H1 (cell line): ENCODE data around the gene PDHB. TPM values are rescaled to one million over a fixed set of nuclear protein-coding genes. Genes with fewer than 3 reads are reported as not detected.

Experiments used
- CTCF ChIA-PET: fragments of 300-600 bp; sonication (Branson Sonifier 250); formaldehyde crosslinking; loops from one replicate; lab custom pipeline; 2021; ENCODE audit not compliant: partially characterized antibody; lab: Charles Lee
- POLR2A ChIA-PET: fragments of 300-600 bp; sonication (Branson Sonifier 250); formaldehyde crosslinking; loops from one replicate; lab custom pipeline; 2021; ENCODE audit warnings: inconsistent platforms; ENCODE audit not compliant: partially characterized antibody; lab: Charles Lee
- DNase-seq, 2 experiments: peaks; one replicate each; pipeline versions ENCODE4 v3.0.0 to v3.0.0-alpha.2; 2010 to 2022; ENCODE audit warnings: low spot score in 2 of 2, low read depth in 1 of 2, mixed read lengths in 1 of 2
- FAIRE-seq: peaks from 2 replicates; lab custom pipeline; 2011; peaks lifted over from hg19 to GRCh38; lab: Jason Lieb, UNC
- H2AFZ ChIP-seq: 2 replicates; pipeline ENCODE4 v1.8.1; 2012; ENCODE audit warnings: low read length, inconsistent platforms
- H2AK5ac ChIP-seq: 2 replicates; pipeline ENCODE4 v1.6.1; 2013; ENCODE audit warnings: low read depth, low read length
- H2BK120ac ChIP-seq: replicated peaks from 2 replicates; pipeline ENCODE3; 2013; ENCODE audit warnings: low read depth, low read length, inconsistent platforms
- H2BK12ac ChIP-seq: 2 replicates; pipeline ENCODE4 v1.6.1; 2013; ENCODE audit warnings: low read depth, low read length
- H2BK15ac ChIP-seq: 2 replicates; pipeline ENCODE4 v1.6.1; 2013; ENCODE audit warnings: low read length
- H2BK20ac ChIP-seq: 2 replicates; pipeline ENCODE4 v1.6.1; 2013; ENCODE audit warnings: low read length
- H2BK5ac ChIP-seq: 2 replicates; pipeline ENCODE4 v1.6.1; 2013; ENCODE audit warnings: low read depth, low read length
- H3K14ac ChIP-seq: 2 replicates; pipeline ENCODE4 v1.6.1; 2013; ENCODE audit warnings: inconsistent platforms; ENCODE audit not compliant: insufficient read length
- H3K18ac ChIP-seq: 2 replicates; pipeline ENCODE4 v1.6.1; 2013; ENCODE audit warnings: low read length; ENCODE audit errors: extremely low read depth
- H3K23ac ChIP-seq: 2 replicates; pipeline ENCODE4 v1.6.1; 2013; ENCODE audit warnings: inconsistent platforms; ENCODE audit not compliant: insufficient read length
- H3K23me2 ChIP-seq: 2 replicates; pipeline ENCODE4 v1.6.1; 2013; ENCODE audit warnings: low read depth, low read length
- H3K27ac ChIP-seq: 2 replicates; pipeline ENCODE4 v1.6.1; 2011; ENCODE audit warnings: low read depth, low read length, inconsistent platforms
- H3K27me3 ChIP-seq, 4 experiments: replicated peaks in 1 of 4; 1 replicate in 1 of 4; 2 replicates in 3 of 4; pipeline versions ENCODE4 v1.6.1 to v1.8.1; 2011 to 2013; ENCODE audit warnings: low read length in 3 of 4, mild to moderate bottlenecking in 3 of 4, inconsistent platforms in 2 of 4, mixed read lengths in 2 of 4, moderate library complexity in 1 of 4; ENCODE audit not compliant: control insufficient read depth in 3 of 4, insufficient read depth in 3 of 4; ENCODE audit errors: extremely low read depth in 1 of 4
- H3K36me3 ChIP-seq, 4 experiments: 2 replicates each; pipeline versions ENCODE4 v1.6.1 to v1.8.1; 2011 to 2013; ENCODE audit warnings: mild to moderate bottlenecking in 4 of 4, low read length in 3 of 4, moderate library complexity in 2 of 4, control low read depth in 1 of 4, inconsistent platforms in 1 of 4; ENCODE audit not compliant: insufficient read depth in 4 of 4, control insufficient read depth in 2 of 4
- H3K4ac ChIP-seq: replicated peaks from 2 replicates; pipeline ENCODE3; 2013; ENCODE audit warnings: low read length, low read depth, mixed read lengths, inconsistent platforms; ENCODE audit not compliant: insufficient read length
- H3K4me1 ChIP-seq, 4 experiments: replicated peaks in 1 of 4; 1 replicate in 1 of 4; 2 replicates in 3 of 4; pipeline versions ENCODE4 v1.6.1 to v1.8.1; 2011 to 2013; ENCODE audit warnings: low read length in 3 of 4, inconsistent platforms in 2 of 4, mixed read lengths in 1 of 4; ENCODE audit not compliant: insufficient read depth in 4 of 4, control insufficient read depth in 3 of 4
- H3K4me2 ChIP-seq, 2 experiments: 2 replicates each; pipeline versions ENCODE4 v1.6.1 to v1.8.1; 2011 to 2013; ENCODE audit warnings: low read depth in 2 of 2, low read length in 2 of 2, control low read depth in 1 of 2, inconsistent platforms in 1 of 2, mild to moderate bottlenecking in 1 of 2; ENCODE audit not compliant: insufficient read depth in 1 of 2
- H3K4me3 ChIP-seq, 4 experiments: fragments of 200-600, 300-600 bp in 1 of 4; sonication (generic), shearing (Covaris generic), sonication (Bioruptor Twin) in 1 of 4; 2 replicates each; pipeline versions ENCODE4 v1.5.1 to v1.8.1; 2011 to 2016; ENCODE audit warnings: low read length in 4 of 4, low read depth in 3 of 4, control low read depth in 2 of 4, inconsistent platforms in 2 of 4, mild to moderate bottlenecking in 2 of 4, mixed read lengths in 1 of 4, moderate library complexity in 1 of 4; ENCODE audit not compliant: insufficient read depth in 2 of 4; ENCODE audit errors: extremely low read depth in 1 of 4
- H3K56ac ChIP-seq: replicated peaks from 2 replicates; pipeline ENCODE3; 2013; ENCODE audit warnings: low read depth, mild to moderate bottlenecking, mixed read lengths, low read length, inconsistent platforms; ENCODE audit not compliant: insufficient read length
- H3K79me1 ChIP-seq: 2 replicates; pipeline ENCODE4 v1.6.1; 2013; ENCODE audit warnings: low read depth, low read length, control low read depth
- H3K79me2 ChIP-seq, 2 experiments: 2 replicates each; pipeline versions ENCODE4 v1.6.1 to v1.8.1; 2012 to 2013; ENCODE audit warnings: low read length in 2 of 2, mild to moderate bottlenecking in 2 of 2, inconsistent platforms in 1 of 2; ENCODE audit not compliant: insufficient read depth in 2 of 2, control insufficient read depth in 1 of 2
- H3K9ac ChIP-seq, 4 experiments: replicated peaks in 1 of 4; 1 replicate in 1 of 4; 2 replicates in 3 of 4; pipeline versions ENCODE4 v1.6.1 to v1.8.1; 2011 to 2013; ENCODE audit warnings: low read depth in 3 of 4, low read length in 3 of 4, control low read depth in 2 of 4, mild to moderate bottlenecking in 2 of 4, moderate library complexity in 2 of 4, inconsistent platforms in 1 of 4; ENCODE audit errors: extremely low read depth in 1 of 4
- H3K9me3 ChIP-seq, 2 experiments: 2 replicates each; pipeline versions ENCODE4 v1.6.1 to v1.8.1; 2012 to 2013; ENCODE audit warnings: mild to moderate bottlenecking in 2 of 2, moderate library complexity in 2 of 2, control low read depth in 1 of 2, inconsistent platforms in 1 of 2, low read depth in 1 of 2, low read length in 1 of 2, mixed read lengths in 1 of 2; ENCODE audit not compliant: insufficient read depth in 2 of 2
- H4K20me1 ChIP-seq, 2 experiments: replicated peaks in 1 of 2; 2 replicates each; pipeline versions ENCODE3 to v1.8.1; 2011 to 2013; ENCODE audit warnings: inconsistent platforms in 2 of 2, low read length in 2 of 2, mild to moderate bottlenecking in 1 of 2; ENCODE audit not compliant: insufficient read depth in 2 of 2, control insufficient read depth in 1 of 2
- H4K5ac ChIP-seq: 2 replicates; pipeline ENCODE4 v1.6.1; 2013; ENCODE audit warnings: low read length, low read depth, mixed read lengths, inconsistent platforms; ENCODE audit not compliant: insufficient read length
- H4K8ac ChIP-seq: 2 replicates; pipeline ENCODE4 v1.8.0; 2013; ENCODE audit warnings: mild to moderate bottlenecking, moderate library complexity, low read length, inconsistent platforms; ENCODE audit not compliant: insufficient read depth; ENCODE audit errors: extremely low read depth
- H4K91ac ChIP-seq: replicated peaks from 2 replicates; pipeline ENCODE3; 2013; ENCODE audit warnings: low read length, mixed read lengths, inconsistent platforms; ENCODE audit not compliant: insufficient read length
- BACH1 ChIP-seq: IDR thresholded peaks from 2 replicates; pipeline ENCODE4 v1.6.1; 2012; ENCODE audit warnings: low read length, improper control_type of control experiment
- CEBPB ChIP-seq: IDR thresholded peaks from 2 replicates; pipeline ENCODE4 v1.6.1; 2012; ENCODE audit warnings: low read depth, low read length
- CHD1 ChIP-seq: IDR thresholded peaks from 2 replicates; pipeline ENCODE4 v1.6.1; 2012; ENCODE audit warnings: low read depth, low read length, improper control_type of control experiment
- CREB1 ChIP-seq: IDR thresholded peaks from 2 replicates; pipeline ENCODE4 v1.6.1; 2012; ENCODE audit warnings: inconsistent platforms
- FOSL1 ChIP-seq: IDR thresholded peaks from 2 replicates; pipeline ENCODE4 v1.6.1; 2011; ENCODE audit warnings: mild to moderate bottlenecking, low read depth, low read length, moderate library complexity; ENCODE audit not compliant: insufficient read depth
- RFX5 ChIP-seq: IDR thresholded peaks from 2 replicates; pipeline ENCODE4 v1.6.1; 2011; ENCODE audit warnings: low read depth, low read length, improper control_type of control experiment, borderline replicate concordance
- SIRT6 ChIP-seq: IDR thresholded peaks from one replicate; pipeline ENCODE4 v1.7.1; 2012; ENCODE audit warnings: low read length, inconsistent platforms
- SP1 ChIP-seq: IDR thresholded peaks from 2 replicates; pipeline ENCODE4 v1.6.1; 2011; ENCODE audit warnings: low read depth, low read length
- YY1 ChIP-seq: IDR thresholded peaks from 2 replicates; pipeline ENCODE4 v1.6.1; 2011; ENCODE audit warnings: low read depth, mild to moderate bottlenecking, low read length
- WGBS, 2 experiments: shearing (Covaris generic) in 1 of 2; methylation state at CpG; one replicate each; pipeline versions ENCODE4 v1.1.6 to v1.1.7; 2013 to 2015; ENCODE audit warnings: low lambda C conversion rate in 2 of 2, mixed read lengths in 2 of 2, inconsistent platforms in 1 of 2, low coverage in 1 of 2, missing lambda C conversion rate in 1 of 2; ENCODE audit not compliant: insufficient replicate concordance in 2 of 2, insufficient coverage in 1 of 2, insufficient read length in 1 of 2; ENCODE audit errors: extremely low coverage in 1 of 2, missing lambda C conversion rate in 1 of 2; 5-methylcytosine and 5-hydroxymethylcytosine counted together
- polyA plus RNA-seq, 7 experiments: library from polyadenylated mRNA; depleted of rRNA in 3 of 7; stranded (reverse) in 5 of 7; unstranded in 2 of 7; fragments of >200 nt in 5 of 7; fragments of 200-250 nt in 2 of 7; gene quantifications; 1 replicate in 5 of 7; 2 replicates in 1 of 7; 4 replicates in 1 of 7; pipeline versions ENCODE4 v1.2.1 to v1.2.3, GENCODE V29; 2011 to 2013; ENCODE audit warnings: missing spikeins in 2 of 7, mixed read lengths in 2 of 7
- total RNA-seq: library from RNA; stranded (reverse); fragmentation: NEBNext Ultra II Directional; extraction: Animal tissue kit (Norgen Biotek cat#: 25700); gene quantifications from 2 replicates; pipeline ENCODE4 v1.2.1, GENCODE V29; 2021
- TF ChIP-seq, protein P1 (sequence below): IDR thresholded peaks from 2 replicates; pipeline ENCODE4 v1.6.1; 2012; ENCODE audit warnings: inconsistent platforms
- TF ChIP-seq, protein P2 (sequence below): IDR thresholded peaks from 2 replicates; pipeline ENCODE4 v1.6.1; 2011; ENCODE audit warnings: low read length, improper control_type of control experiment

Gene PDHB
- total and polyA plus RNA-seq, 2 of the 8 experiments (the other 6 are each of a cell fraction or from before 2014, with no cell fraction given): 90.4 to 140 TPM

DNA sequence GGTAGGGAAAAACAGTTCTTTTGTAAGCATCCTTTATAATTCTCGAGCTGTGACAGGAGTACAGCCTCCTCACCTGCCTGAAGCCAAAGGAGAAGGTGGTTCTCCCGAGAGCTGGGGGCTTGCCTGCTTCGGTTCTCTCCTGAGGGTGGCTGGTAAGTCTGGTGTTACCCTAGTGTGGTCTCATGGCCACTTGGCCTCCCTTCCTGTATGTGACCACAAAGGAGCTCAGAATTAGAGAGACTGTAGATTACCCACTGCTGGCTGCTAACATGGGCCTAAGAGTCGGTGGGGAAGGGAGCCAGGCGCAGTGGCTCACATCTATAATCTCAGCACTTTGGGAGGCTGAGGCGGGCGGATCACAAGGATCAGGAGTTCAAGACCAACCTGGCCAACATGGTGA, 12.6 kb downstream of the PDHB start:
- Histone ChIP-seq H3K36me3 (peaks cover 4 to 31% (median 10%) of the 10 kb centered on the region in 4 experiments; a peak in 5 of 8 replicates), H2BK12ac (no peak overlapping the region), H3K79me1 (no peaks in the 10 kb centered on the region), H2BK20ac (no peak overlapping the region), H4K91ac (no peak overlapping the region), H4K20me1 (peaks cover 2% of the 10 kb centered on the region in 2 experiments), H4K5ac (no peak overlapping the region), H2AK5ac (no peak overlapping the region), H2BK5ac (no peak overlapping the region), H4K8ac (no peak overlapping the region), H3K9me3 (no peaks in the 10 kb centered on the region), H3K14ac (no peak overlapping the region), H3K18ac (no peak overlapping the region), H3K56ac (no peak overlapping the region), H3K27me3 (no peaks in the 10 kb centered on the region), H2BK15ac (no peak overlapping the region), H3K79me2 (no peaks in the 10 kb centered on the region), H3K27ac (no peak overlapping the region), H3K4me1 (peaks cover 0 to 2% (median 0%) of the 10 kb centered on the region in 4 experiments; a peak in 2 of 7 replicates), H2BK120ac (no peak overlapping the region), H3K9ac (no peak overlapping the region), H3K4ac (no peak overlapping the region), H2AFZ (no peak overlapping the region), H3K23me2 (no peaks in the 10 kb centered on the region), H3K4me2 (no peak overlapping the region), H3K23ac (no peak overlapping the region), H3K4me3 (no peak overlapping the region)
- ChIA-PET POLR2A (interaction anchor here (0.9 to 4.3 kb wide), 7 partner anchors 9 to 115 kb away, joined by 3 to 30 read pairs (median 9); partner anchors contain the start of genes HTD2, PDHB and RPP14), CTCF (interaction anchor here (0.7 to 2.4 kb wide), 11 partner anchors 11 to 233 kb away, joined by 3 to 6 read pairs (median 3); no protein-coding TSS in a partner anchor)
- 76% methylated on average over 7 of the region's 7 CpGs; no CpG with 5 or more reads in 1 of the 2 experiments for WGBS, 2 experiments
- no peak for DNase-seq
- FAIRE-seq: no peak
- TF ChIP-seq CEBPB (no peak), RFX5 (no peak), SP1 (no peak), FOSL1 (no peak), BACH1 (no peak), YY1 (no peak), SIRT6 (no peak), CREB1 (no peak), CHD1 (no peak)
- TF ChIP-seq, protein P1, sequence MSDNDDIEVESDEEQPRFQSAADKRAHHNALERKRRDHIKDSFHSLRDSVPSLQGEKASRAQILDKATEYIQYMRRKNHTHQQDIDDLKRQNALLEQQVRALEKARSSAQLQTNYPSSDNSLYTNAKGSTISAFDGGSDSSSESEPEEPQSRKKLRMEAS: no peak
- TF ChIP-seq, protein P2, sequence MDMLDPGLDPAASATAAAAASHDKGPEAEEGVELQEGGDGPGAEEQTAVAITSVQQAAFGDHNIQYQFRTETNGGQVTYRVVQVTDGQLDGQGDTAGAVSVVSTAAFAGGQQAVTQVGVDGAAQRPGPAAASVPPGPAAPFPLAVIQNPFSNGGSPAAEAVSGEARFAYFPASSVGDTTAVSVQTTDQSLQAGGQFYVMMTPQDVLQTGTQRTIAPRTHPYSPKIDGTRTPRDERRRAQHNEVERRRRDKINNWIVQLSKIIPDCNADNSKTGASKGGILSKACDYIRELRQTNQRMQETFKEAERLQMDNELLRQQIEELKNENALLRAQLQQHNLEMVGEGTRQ: no peak
